ENCODE measurements around the gene PLXDC2.

The PLXDC2 gene

GRCh38 chr10:19935176-19935575 is 118.9 kb downstream of the PLXDC2 start:
- DNase-seq (ENCODE audit: low read depth in 2 of 2, low spot score in 1 of 2) = no peak

DNA sequence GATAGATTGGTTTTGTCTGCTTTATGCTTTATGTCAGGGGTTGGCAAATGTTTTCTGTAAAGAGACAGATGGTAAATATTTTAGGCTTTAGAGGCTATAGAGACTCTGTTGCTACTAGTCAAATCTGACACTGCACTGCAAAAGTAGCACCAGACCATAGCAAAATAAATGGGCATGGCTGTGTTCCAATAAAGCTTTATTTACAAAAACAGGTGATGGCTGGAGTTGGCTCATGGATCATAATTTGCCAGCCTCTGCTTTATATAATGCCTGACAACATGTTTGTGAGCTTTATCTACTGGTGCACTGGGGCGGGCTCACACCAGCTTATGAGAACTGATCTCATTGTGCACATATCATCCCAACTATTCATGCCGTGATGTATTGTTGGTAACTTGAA is 120.1 kb downstream of the PLXDC2 start:
- no peak for DNase-seq (ENCODE audit: low read depth in 2 of 2, low spot score in 1 of 2)

DNA sequence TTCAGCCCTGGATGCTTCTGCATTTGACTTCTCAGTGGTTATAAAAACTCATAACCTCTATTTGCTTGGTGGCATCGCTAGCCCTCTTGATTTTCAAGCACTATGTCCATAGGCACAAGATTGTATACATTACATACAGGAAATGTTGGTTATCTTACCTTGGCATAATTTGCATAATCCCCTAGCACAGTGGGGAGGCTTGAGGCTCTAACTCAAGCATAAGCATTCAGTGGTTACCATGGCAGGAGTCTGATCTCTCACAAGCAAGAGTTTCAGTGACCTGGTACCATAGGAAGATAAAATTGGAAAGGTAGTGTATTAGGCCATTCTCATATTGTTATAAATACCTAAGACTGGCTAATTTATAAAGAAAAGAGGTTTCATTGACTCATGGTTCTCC is 121.8 kb downstream of the PLXDC2 start:
- no peak for DNase-seq (ENCODE audit: low read depth in 2 of 2, low spot score in 1 of 2)

GRCh38 chr10:19941206-19941880 is 125.1 kb downstream of the PLXDC2 start:
- no peak for DNase-seq (ENCODE audit: low read depth in 2 of 2, low spot score in 1 of 2)

DNA sequence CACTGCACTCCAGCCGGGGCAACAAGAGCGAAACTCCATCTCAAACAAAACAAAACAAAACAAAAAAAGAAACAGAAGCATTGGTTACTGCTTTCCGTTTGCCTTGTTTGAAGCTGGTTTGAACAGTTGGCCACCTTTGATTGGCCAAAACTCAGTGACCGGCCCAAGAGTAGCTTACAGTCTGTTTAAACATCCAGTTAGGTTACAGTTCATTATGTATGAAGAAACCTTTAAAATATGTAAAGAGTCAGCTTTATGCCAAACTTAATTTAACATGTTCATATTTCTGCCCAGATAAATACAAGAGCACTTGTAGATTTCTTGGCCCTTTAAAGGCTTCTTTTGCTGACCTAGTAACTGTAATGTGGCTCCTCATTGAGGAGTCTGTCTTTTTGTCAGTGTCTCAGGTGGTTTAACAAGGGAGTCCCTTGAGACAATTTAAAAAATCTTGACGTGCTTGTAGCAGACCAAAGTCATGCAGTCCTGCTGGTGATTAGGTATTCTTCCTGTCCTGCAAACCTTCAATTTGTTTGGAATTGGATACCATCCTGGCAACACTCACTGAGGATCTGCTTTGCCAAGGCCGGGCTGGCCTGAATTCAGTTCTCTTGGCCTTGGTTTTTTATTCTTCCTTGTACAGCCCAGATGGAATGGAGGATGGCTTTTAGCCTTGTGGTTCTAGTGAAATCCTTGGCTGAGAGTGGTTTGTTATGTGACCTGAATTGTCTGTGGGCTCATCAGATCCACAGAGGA is 128.9 kb downstream of the PLXDC2 start:
- DNase-seq (ENCODE audit: low read depth in 2 of 2, low spot score in 1 of 2) = no peak

DNA sequence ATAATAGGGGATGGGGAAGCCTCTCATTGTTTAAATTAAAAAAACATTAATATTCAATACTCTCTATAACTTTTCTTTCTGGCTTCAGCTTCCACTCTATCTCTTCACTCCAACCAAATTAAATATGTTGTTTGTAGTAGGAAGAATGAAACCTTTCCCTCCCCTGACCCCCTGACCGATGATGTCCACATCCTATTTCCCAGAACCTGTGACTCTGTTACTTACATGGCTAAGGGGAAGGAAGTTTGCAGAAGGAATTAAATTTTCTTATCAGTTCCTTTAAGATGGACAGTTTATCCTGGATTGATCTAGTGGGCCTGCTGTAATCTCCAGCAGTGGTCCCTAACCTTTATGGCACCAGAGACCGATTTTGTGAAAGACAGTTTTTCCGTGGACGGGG is 130.0 kb downstream of the PLXDC2 start:
- no peak for DNase-seq (ENCODE audit: low read depth in 2 of 2, low spot score in 1 of 2)

DNA sequence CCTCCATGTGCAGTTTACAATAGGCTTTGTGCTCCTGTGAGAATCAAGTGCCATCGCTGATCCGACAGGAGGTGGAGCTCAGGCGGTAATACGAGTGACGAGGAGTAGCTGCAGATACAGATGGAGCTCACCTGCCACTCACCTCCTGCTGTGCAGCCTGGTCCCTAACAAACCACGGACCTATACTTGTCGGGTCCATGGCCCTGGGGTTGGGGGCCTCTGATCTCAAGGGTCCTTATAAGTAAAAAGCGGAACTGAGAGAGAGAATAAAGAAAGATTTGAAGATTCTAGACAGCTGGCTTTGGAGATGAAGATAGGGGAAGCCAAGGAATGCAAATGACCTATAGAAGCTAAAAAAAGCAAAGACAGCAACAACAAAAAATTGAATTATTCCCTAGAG is 130.6 kb downstream of the PLXDC2 start:
- no peak for DNase-seq (ENCODE audit: low read depth in 2 of 2, low spot score in 1 of 2)

GRCh38 chr10:19947215-19947614 is 131.0 kb downstream of the PLXDC2 start:
- no peak for DNase-seq (ENCODE audit: low read depth in 2 of 2, low spot score in 1 of 2)

- DNase-seq (ENCODE audit: low read depth in 2 of 2, low spot score in 1 of 2) = no peak
These were observed 131.4 kb downstream of the PLXDC2 start for GRCh38 chr10:19947656-19948055.

GRCh38 chr10:19952224-19953010 is 136.2 kb downstream of the PLXDC2 start:
- DNase-seq (ENCODE audit: low read depth in 2 of 2, low spot score in 1 of 2) = no peak

GRCh38 chr10:19954601-19955000 is 138.4 kb downstream of the PLXDC2 start:
- no peak for DNase-seq (ENCODE audit: low read depth in 2 of 2, low spot score in 1 of 2)

GRCh38 chr10:19956516-19957032 is 140.3 kb downstream of the PLXDC2 start:
- DNase-seq (ENCODE audit: low read depth in 2 of 2, low spot score in 1 of 2) = no peak

DNA sequence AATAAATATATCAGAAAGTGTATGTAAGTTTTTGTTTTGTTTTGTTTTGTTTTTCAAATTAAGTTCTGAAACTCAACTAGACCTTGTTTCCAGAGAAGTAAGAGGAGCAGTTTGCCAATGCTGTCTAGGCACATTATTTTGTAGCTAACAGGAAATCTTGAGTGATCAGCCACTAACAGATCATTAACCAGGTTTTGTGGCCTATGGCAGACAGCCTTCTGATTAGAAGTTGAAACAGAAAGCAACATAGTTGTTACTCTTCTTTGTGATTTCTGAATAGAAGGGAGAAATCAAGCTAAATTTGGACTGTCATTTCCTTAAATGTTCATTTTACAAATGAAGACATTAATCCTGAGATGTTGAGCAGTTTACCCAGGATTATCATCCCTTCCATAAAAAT is 142.6 kb downstream of the PLXDC2 start:
- no peak for DNase-seq (ENCODE audit: low read depth in 2 of 2, low spot score in 1 of 2)

DNA sequence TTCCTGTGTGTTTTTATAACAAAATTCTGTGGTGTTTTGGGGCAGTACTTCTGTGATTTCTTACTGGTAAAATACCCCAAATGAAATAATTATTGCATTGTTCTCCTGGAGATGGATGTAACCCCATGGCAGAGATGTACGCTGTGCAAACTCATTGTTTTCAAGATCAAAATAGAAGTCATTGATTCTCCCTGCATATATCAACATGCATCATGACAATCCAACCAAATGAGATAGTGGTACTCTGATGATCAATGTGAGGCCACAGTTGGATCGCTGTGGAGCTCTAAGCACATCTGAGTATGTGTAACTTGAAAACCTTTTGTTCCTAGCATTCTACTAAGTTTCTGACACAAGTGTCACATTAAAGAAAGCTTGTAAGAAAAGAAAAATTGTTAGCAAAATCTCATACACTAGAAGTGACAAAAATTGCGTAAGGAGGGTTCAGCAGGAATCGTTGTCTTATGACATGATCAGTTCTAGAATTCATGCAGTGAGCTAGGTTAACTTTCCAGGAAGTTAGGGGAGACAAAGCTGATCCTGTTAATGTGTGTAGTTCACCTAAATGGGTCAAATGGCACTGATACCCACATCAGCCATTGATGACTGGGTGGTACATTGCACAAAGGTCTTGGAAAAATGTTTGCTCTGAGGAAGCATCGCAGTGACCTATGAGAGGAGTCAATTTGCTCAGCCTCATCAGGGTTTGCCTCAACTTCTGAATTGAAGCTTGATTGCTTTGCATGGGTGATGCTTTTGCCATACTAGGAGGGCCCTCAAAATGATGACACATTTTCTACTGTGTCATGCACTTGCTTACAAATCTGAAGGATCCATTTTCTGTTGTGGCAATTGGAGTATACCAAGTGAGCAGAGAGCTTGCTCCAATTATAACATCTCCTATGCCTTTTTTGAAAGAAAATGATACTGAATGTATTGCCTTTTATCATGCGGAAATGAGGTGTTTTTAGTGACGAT is 145.1 kb downstream of the PLXDC2 start:
- DNase-seq (ENCODE audit: low read depth in 2 of 2, low spot score in 1 of 2) = no peak

DNA sequence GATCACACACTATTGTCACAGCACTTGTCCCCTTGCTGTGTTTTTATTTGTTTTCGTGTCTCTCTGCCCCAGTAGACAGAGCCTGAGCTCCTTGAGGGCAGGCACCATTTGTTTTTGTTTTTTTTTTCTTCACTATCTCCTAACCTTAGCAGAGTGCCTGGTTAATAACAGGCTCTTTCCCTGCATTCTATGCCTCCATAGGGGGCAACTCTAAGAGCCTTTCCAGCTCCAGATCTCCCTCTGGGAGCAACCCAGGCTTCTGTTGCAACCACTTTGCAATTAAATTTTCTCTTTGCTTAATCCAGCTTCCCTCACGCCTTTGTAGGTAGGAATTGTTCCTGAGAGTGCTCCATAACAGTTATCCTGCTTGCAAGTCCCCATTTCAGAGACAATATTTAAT is 148.4 kb downstream of the PLXDC2 start:
- no peak for DNase-seq (ENCODE audit: low read depth in 2 of 2, low spot score in 1 of 2)

DNA sequence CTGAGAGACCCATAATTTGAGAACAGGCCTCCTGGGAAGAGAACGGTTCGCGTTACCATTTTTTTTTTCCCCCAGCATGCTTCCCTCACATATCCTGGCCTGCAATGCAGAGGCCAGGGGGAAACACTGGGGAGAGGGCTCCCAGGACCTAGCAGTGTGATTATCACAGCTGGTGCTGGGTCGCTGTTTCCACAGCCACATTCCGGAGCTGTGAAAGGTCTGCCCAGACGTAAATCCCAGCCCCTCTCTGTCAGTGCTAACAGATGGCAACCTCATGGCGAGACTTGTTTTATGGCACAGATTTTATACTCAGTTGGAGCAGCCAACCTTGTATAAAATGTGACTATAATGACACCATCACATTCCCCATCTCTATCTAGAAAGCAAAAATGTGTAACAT is 150.5 kb downstream of the PLXDC2 start:
- no peak for DNase-seq (ENCODE audit: low read depth in 2 of 2, low spot score in 1 of 2)

DNA sequence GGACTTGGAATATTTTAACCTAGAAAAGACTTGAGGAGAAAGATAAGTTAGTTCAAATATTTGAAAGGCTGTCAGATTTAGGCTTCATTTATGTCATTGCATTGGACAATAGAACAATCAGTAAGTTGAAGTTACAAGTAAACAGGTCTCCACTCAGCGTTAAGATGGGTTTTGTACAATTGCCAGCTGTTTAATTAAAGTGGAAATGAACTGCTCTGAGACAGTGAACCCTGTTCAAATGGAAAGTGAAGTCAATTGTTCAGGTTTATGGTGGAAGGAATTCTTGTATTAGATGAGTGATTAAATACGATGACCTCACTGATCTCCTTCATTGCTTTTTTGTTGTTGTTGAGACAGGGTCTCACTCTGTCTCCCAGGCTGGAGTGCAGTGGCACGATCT is 151.7 kb downstream of the PLXDC2 start:
- DNase-seq (ENCODE audit: low read depth in 2 of 2, low spot score in 1 of 2) = no peak

GRCh38 chr10:19968745-19969144 is 152.5 kb downstream of the PLXDC2 start:
- DNase-seq (ENCODE audit: low read depth in 2 of 2, low spot score in 1 of 2) = no peak

- no peak for DNase-seq (ENCODE audit: low read depth in 2 of 2, low spot score in 1 of 2)
These were observed 154.0 kb downstream of the PLXDC2 start for GRCh38 chr10:19970256-19970655.

- DNase-seq (ENCODE audit: low read depth in 2 of 2, low spot score in 1 of 2) = no peak
These were observed 154.5 kb downstream of the PLXDC2 start for GRCh38 chr10:19970717-19971116.

Measured in stimulated activated CD8-positive, alpha-beta memory T cell treated with anti-CD3 and anti-CD28 coated beads, Interleukin-4, amount 100 ng/mL, for 4 hours (primary cell).